Progenitor cell of endocrine pancreas (in vitro differentiated cells): ENCODE data around the gene IPO13. TPM values are rescaled to one million over a fixed set of nuclear protein-coding genes. Genes with fewer than 3 reads are reported as not detected.

ENCODE experiments used
- DNase-seq: peaks from one replicate; pipeline ENCODE4 v3.0.0; 2021; ENCODE audit warnings: low spot score; ENCODE audit not compliant: unreplicated experiment
- H3K27ac Mint-ChIP-seq: 2 replicates; pipeline ENCODE4 v1.8.0; 2021; ENCODE audit warnings: mild to moderate bottlenecking, moderate library complexity, mixed read lengths
- H3K27me3 Mint-ChIP-seq: 2 replicates; pipeline ENCODE4 v1.8.0; 2021; ENCODE audit warnings: mixed read lengths
- H3K36me3 Mint-ChIP-seq: 2 replicates; pipeline ENCODE4 v1.8.0; 2022; ENCODE audit warnings: mixed read lengths; ENCODE audit not compliant: insufficient read depth
- H3K4me1 Mint-ChIP-seq: 2 replicates; pipeline ENCODE4 v1.8.0; 2021; ENCODE audit warnings: low read depth, mixed read lengths
- H3K4me3 Mint-ChIP-seq: 2 replicates; pipeline ENCODE4 v1.8.0; 2021; ENCODE audit warnings: low read depth, mild to moderate bottlenecking, moderate library complexity, mixed read lengths
- H3K9me3 Mint-ChIP-seq: 2 replicates; pipeline ENCODE4 v1.8.0; 2021; ENCODE audit warnings: low read depth, mixed read lengths
- CTCF ChIP-seq: fragments of 200-600 bp; sonication (generic); IDR thresholded peaks from one replicate; pipeline ENCODE4 v1.5.0; 2021; ENCODE audit warnings: antibody characterized with exemption, mild to moderate bottlenecking; ENCODE audit not compliant: unreplicated experiment
- total RNA-seq: library from RNA; stranded (reverse); gene quantifications from 2 replicates; pipeline ENCODE4 v1.2.1, GENCODE V29; 2021

The IPO13 gene
- total RNA-seq, 1 donor from 2014 or later, result 34.6 TPM

DNA sequence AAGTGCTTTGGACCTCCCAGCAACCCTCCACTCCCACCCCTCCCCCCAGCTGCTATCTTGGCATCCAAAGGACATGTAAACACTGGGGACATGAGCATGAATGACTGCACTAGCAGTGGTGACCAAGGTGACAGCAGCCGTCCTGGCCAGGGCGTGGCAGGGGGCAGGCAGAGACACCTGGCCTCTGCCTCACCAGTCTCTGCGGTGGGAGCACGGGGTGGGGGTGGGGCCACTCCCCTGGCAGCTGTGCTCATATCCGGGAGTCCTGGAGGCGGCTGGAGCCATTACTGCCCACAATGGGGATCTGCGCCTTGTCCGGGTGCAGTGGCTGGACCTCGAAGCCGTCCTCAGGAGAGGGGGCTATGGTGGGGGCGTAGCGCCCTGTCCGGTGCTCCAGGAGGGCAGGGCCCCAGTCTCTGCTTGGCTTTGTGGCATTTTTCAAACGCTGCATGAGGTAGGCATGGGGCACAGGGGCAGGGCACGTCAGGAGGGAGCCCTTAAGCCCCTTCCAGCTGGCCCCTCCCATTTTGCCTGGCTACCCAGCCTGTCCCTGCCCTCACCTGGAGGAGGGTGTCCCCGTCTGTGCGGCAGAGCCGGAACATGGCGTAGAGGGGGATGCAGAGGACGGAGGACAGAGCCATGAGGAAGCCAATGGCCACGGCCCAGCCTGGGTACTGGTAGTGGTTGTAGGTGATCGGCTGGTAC, 50.7 kb downstream of the IPO13 start:
- Mint-ChIP-seq H3K4me1 (peaks cover 32% of the 10 kb centered on the region), H3K9me3 (no peaks in the 10 kb centered on the region), H3K36me3 (peaks cover 6% of the 10 kb centered on the region), H3K27ac (peak overlapping the region; percentile 49), H3K27me3 (no peaks in the 10 kb centered on the region), H3K4me3 (peak overlapping the region; percentile 26)
- no peak for DNase-seq
- TF ChIP-seq CTCF, result no peak

DNA sequence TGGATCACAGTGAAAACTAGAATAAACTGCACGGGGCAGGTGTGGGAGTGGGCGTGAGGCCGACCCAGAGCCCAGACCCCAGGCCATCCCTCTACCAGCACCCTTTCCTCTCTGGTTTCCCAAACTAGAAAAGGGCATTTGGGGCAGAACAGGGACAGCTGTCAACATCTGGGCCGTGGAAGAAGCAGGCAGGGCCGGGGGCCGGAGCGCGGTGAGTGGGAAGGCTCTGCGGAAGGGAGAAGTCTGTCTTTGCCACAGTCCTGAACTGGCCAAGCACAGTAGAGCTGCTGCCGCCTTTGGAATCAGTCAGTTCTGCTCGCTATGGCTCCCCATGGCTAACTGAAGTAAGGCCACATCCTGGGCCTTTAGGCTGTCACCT, 51.2 kb downstream of the IPO13 start:
- H3K27ac Mint-ChIP-seq, result peak overlapping the region; percentile 8
- H3K4me1 Mint-ChIP-seq, result peaks cover 27% of the 10 kb centered on the region
- H3K27me3 Mint-ChIP-seq, result no peaks in the 10 kb centered on the region
- TF ChIP-seq CTCF, result no peak
- H3K4me3 Mint-ChIP-seq, result no peak overlapping the region
- no peaks in the 10 kb centered on the region for H3K9me3 Mint-ChIP-seq
- DNase-seq, result no peak
- H3K36me3 Mint-ChIP-seq, result peaks cover 8% of the 10 kb centered on the region

DNA sequence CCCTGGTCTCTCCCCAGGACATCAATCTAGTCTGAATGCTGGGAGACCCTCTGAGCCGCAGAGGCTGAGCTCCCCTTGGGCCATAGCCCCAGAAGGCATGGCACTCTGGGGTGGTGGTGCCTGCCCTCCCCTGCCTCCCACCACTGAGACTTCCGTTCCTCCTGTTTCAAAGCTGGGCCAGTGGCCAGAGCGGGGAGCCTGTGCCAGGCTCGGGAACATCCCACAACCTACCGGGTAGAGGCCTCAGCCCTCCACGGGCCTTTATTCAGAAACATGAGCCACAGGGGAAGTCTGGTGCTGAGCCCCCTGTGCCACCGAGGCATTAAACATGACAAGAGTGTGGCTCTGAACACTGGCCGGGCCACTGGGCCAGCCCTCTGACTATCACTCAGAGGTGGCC, 52.7 kb downstream of the IPO13 start:
- Mint-ChIP-seq H3K9me3 (no peaks in the 10 kb centered on the region), H3K27ac (no peak overlapping the region), H3K36me3 (peaks cover 8% of the 10 kb centered on the region), H3K4me3 (no peak overlapping the region), H3K4me1 (peaks cover 25% of the 10 kb centered on the region), H3K27me3 (no peaks in the 10 kb centered on the region)
- TF ChIP-seq CTCF, result no peak
- DNase-seq, result no peak

DNA sequence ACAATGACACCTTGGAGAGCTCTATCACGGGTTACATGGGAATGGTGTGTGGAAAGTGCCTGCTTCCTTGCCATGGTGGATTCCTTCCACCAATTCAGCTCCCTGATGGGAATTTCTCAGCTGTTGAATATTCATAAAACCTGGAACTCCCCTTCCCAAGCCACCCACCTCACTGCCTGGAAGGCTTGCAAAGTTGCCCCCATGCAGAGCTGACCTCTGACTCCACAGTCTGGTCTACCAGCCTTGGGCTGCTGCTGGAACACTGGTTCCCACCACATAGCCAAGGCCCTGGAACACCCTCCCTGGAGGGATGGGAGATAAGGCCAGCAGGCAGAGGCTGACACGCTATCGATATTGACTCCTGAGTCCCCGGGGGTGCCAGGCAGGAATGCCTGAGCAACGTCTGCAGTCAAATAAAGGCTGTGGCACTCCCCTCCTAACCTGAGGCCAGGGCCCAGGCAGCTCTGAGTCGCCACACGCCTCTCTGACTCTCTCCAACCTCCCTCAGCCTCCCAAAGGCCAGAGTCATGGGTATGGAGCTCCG, 53.4 kb downstream of the IPO13 start:
- H3K4me1 Mint-ChIP-seq, result peaks cover 23% of the 10 kb centered on the region
- H3K27ac Mint-ChIP-seq, result no peak overlapping the region
- peaks cover 8% of the 10 kb centered on the region for H3K36me3 Mint-ChIP-seq
- TF ChIP-seq CTCF, result no peak
- H3K4me3 Mint-ChIP-seq, result no peak overlapping the region
- no peaks in the 10 kb centered on the region for H3K27me3 Mint-ChIP-seq
- DNase-seq, result no peak
- no peaks in the 10 kb centered on the region for H3K9me3 Mint-ChIP-seq

GRCh38 chr1:44002165-44002564, 55.4 kb downstream of the IPO13 start:
- TF ChIP-seq CTCF, result no peak
- Mint-ChIP-seq H3K27ac (no peak overlapping the region), H3K4me3 (no peak overlapping the region), H3K4me1 (peaks cover 15% of the 10 kb centered on the region), H3K36me3 (peaks cover 12% of the 10 kb centered on the region), H3K27me3 (no peaks in the 10 kb centered on the region), H3K9me3 (no peaks in the 10 kb centered on the region)
- DNase-seq, result no peak
